ENCODE measurements around the gene TFEC. TPM values are rescaled to one million over a fixed set of nuclear protein-coding genes. Genes with fewer than 3 reads are reported as not detected.

The TFEC gene
- total RNA-seq, 1 experiment from 2014 or later, result not detected

DNA sequence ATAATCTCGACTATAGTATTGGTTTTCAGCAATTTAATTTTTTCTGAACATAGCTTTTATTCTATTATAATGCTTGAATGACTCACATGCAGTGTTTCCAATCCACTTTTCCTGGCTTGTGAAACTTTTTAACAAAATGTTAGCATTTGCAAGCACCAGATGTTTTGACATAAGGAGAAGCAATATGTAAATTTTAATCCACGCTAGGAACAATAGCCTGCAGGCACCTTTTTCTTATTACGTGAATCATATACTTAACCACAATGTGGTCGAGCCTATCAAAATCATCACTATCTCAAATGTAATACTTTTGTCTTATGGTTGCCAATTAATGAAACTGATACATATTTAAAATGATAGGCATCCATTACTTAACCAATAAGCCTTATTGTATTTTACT, 97.1 kb downstream of the TFEC start:
- no peak overlapping the region for H2BK120ac ChIP-seq (ENCODE audit: low read depth, low read length, poor library complexity, severe bottlenecking)
- no peak overlapping the region for H3K18ac ChIP-seq (ENCODE audit: insufficient read length, low read depth, low read length)
- Mint-ChIP-seq H3K36me3 (ENCODE audit: insufficient read depth in 1 of 3, low read depth in 3 of 3) (no peaks in the 10 kb centered on the region), H3K27ac (no peak overlapping the region), H3K4me1 (peaks cover 3 to 7% of the 10 kb centered on the region in 2 experiments; a peak in 3 of 4 replicates), H3K27me3 (ENCODE audit: low read depth) (no peaks in the 10 kb centered on the region), H3K4me3 (no peak overlapping the region), H3K9me3 (peaks cover 0 to 4% of the 10 kb centered on the region in 2 experiments; a peak in 3 of 5 replicates)
- H2BK20ac ChIP-seq (ENCODE audit: low read depth, low read length, poor library complexity, severe bottlenecking), result no peak overlapping the region
- no peak overlapping the region for H4K8ac ChIP-seq (replicated peaks; ENCODE audit: insufficient read length, low read depth, low read length)
- no peak overlapping the region for H3K23ac ChIP-seq (ENCODE audit: insufficient read length, low read depth, low read length)
- H3K27ac ChIP-seq (ENCODE audit: insufficient read length, low read depth, low read length), result no peak overlapping the region
- no peak overlapping the region for H3K9ac ChIP-seq (ENCODE audit: extremely low read depth, insufficient read length, low read length)
- DNase-seq, result no peak
- no peak overlapping the region for H2BK15ac ChIP-seq (ENCODE audit: low read depth, low read length)
- no peak overlapping the region for H4K5ac ChIP-seq (ENCODE audit: insufficient read length, low read depth, low read length)
- H3T11ph ChIP-seq (ENCODE audit: low read length), result no peak overlapping the region
- no peak overlapping the region for H3K56ac ChIP-seq (ENCODE audit: insufficient read length, low read depth, low read length)
- no peaks in the 10 kb centered on the region for H3K4me1 ChIP-seq (ENCODE audit: insufficient read depth, low read length)
- no peaks in the 10 kb centered on the region for H3K79me2 ChIP-seq (ENCODE audit: insufficient read depth, low read length)
- no peak overlapping the region for H2BK5ac ChIP-seq (ENCODE audit: insufficient read length, low read length)
- H4K91ac ChIP-seq (ENCODE audit: insufficient read length, low read depth, low read length), result no peak overlapping the region
- H3K23me2 ChIP-seq (ENCODE audit: insufficient read length, low read depth, low read length, poor library complexity, severe bottlenecking), result no peaks in the 10 kb centered on the region
- H3K4me2 ChIP-seq (ENCODE audit: insufficient read depth, insufficient read length, low read length), result no peak overlapping the region
- no peak overlapping the region for H2AK5ac ChIP-seq (ENCODE audit: insufficient read length, low read length)
- H3K79me1 ChIP-seq (ENCODE audit: insufficient read depth, low read depth, low read length, poor library complexity, severe bottlenecking), result no peaks in the 10 kb centered on the region
- H3K14ac ChIP-seq (ENCODE audit: insufficient read depth, low read length), result no peak overlapping the region
- no peak overlapping the region for H2AFZ ChIP-seq (ENCODE audit: low read length)
- H3K9me3 ChIP-seq (ENCODE audit: control insufficient read depth, low read depth, low read length), result no peaks in the 10 kb centered on the region
- H4K20me1 ChIP-seq (ENCODE audit: control insufficient read depth, insufficient read depth, insufficient read length), result no peaks in the 10 kb centered on the region
- no peaks in the 10 kb centered on the region for H3K27me3 ChIP-seq (ENCODE audit: insufficient read depth, low read length)
- no peak overlapping the region for H3K4ac ChIP-seq (ENCODE audit: low read depth, low read length)
- WGBS (ENCODE audit: extremely low coverage, insufficient read length, low lambda C conversion rate), result no CpG with 5 or more reads among the region's 4 CpGs
- TF ChIP-seq CTCF (conservative IDR thresholded peaks at IDR 0.05), result no peak
- H2BK12ac ChIP-seq (ENCODE audit: insufficient read length, low read depth, low read length), result no peak overlapping the region

All from H9 (cell line).